ENCODE measurements around the gene PAMR1. TPM values are rescaled to one million over a fixed set of nuclear protein-coding genes. Genes with fewer than 3 reads are reported as not detected.

The PAMR1 gene
- total and polyA plus RNA-seq, 9 of the 15 experiments (the other 6 are each of a cell fraction or from before 2014, with no cell fraction given), result not detected

GRCh38 chr11:35554491-35555437 is 29.3 kb upstream of the PAMR1 start:
- CTCF ChIA-PET (ENCODE audit: low intra/inter-chr PET ratio), result no interaction called here
- 0% methylated on average over 5 of the region's 5 CpGs for WGBS (ENCODE audit: insufficient coverage, low coverage, missing lambda C conversion rate)
- in situ Hi-C loops (cut with MboI), result no loop called here

More at GRCh38 chr11:35554491-35555437, 29.3 kb upstream of the PAMR1 start:
- Histone ChIP-seq H3K4me3 (no peak overlapping the region), H3K9me3 (replicated peaks; ENCODE audit: control insufficient read depth, insufficient read depth, low read depth, low read length) (no peaks in the 10 kb centered on the region), H3K4me1 (replicated peaks in 1 of 2; ENCODE audit: control insufficient read depth in 2 of 2, insufficient read depth in 2 of 2, low read length in 2 of 2) (no peaks in the 10 kb centered on the region), H3K27me3 (ENCODE audit: control insufficient read depth in 2 of 2, insufficient read depth in 2 of 2, low read length in 2 of 2) (peaks cover 5 to 33% of the 10 kb centered on the region in 2 experiments; a peak in 4 of 5 replicates), H2AFZ (ENCODE audit: low read depth, low read length) (no peak overlapping the region), H3K79me2 (ENCODE audit: control insufficient read depth, insufficient read depth, low read length) (no peaks in the 10 kb centered on the region), H3K9me1 (ENCODE audit: control insufficient read depth, insufficient read depth, low read length) (no peaks in the 10 kb centered on the region), H3K27ac (ENCODE audit: extremely low read depth, low read depth, low read length) (no peak overlapping the region), H4K20me1 (replicated peaks; ENCODE audit: control insufficient read depth, insufficient read depth, low read length) (no peaks in the 10 kb centered on the region), H3K9ac (ENCODE audit: insufficient read depth in 1 of 2, low read depth in 2 of 2, low read length in 2 of 2) (no peak overlapping the region), H3K4me2 (ENCODE audit: insufficient read depth, low read length) (no peak overlapping the region), H3K36me3 (ENCODE audit: control insufficient read depth, insufficient read depth, low read length) (no peaks in the 10 kb centered on the region)
- no peak for ATAC-seq
- intact Hi-C loops (cut with micrococcal nuclease), result no loop called here
- BruUV-seq (replicated peaks), result no TSS peak
- peak in 1 of 3 experiments; percentile 9; a peak in 1 of 6 replicates for TF ChIP-seq CTCF (IDR thresholded peaks at IDR 0.05 in 2 of 3, conservative IDR thresholded peaks at IDR 0.05 in 1 of 3; ENCODE audit: insufficient read depth in 2 of 3, low read depth in 1 of 3, low read length in 3 of 3)
- TF ChIP-seq DLX4 (CRISPR knock-in tag; IDR thresholded peaks at IDR 0.05), result no peak
- no peak for TF ChIP-seq TEAD2 (tag; IDR thresholded peaks at IDR 0.05)
- TF ChIP-seq TSC22D4 (tag; IDR thresholded peaks at IDR 0.05), result no peak
- no peak for TF ChIP-seq ZNF146 (CRISPR knock-in tag; IDR thresholded peaks at IDR 0.05; ENCODE audit: unreplicated experiment)
- POLR2A ChIA-PET, result no interaction called here
- no peak for DNase-seq (ENCODE audit: extremely low read depth in 1 of 4, low spot score in 3 of 4)
- no peak for FAIRE-seq

Measured in K562 (cell line).